Esophagus squamous epithelium (tissue), 5 donors: Measurements from ENCODE around the gene GGNBP2. TPM values are rescaled to one million over a fixed set of nuclear protein-coding genes. Genes with fewer than 3 reads are reported as not detected.
"Not testable (repeated sequence)": the region's sequence is repeated elsewhere in the genome, so short reads cannot be mapped to it uniquely, and the experiment has no call there.

ENCODE experiments used
- DNase-seq: peaks from one replicate; lab custom pipeline; 2025; lab: John Stamatoyannopoulos, UW
- H3K27ac ChIP-seq, 4 donors: fragments of 200-600 bp; sonication (generic); one replicate each; pipeline ENCODE4 v1.5.1; 2016 to 2019; ENCODE audit warnings: mild to moderate bottlenecking in 1 of 4
- H3K27me3 ChIP-seq, 4 donors: fragments of 200-600 bp; sonication (generic); 1 replicate in 3 of 4; 2 replicates in 1 of 4; pipeline versions ENCODE4 v1.5.1 to v1.6.0; 2017 to 2021; ENCODE audit warnings: antibody characterized with exemption in 1 of 4
- H3K36me3 ChIP-seq, 3 donors: fragments of 200-600 bp; sonication (generic); one replicate each; pipeline ENCODE4 v1.5.1; 2016 to 2019
- H3K4me1 ChIP-seq, 3 donors: fragments of 200-600 bp; sonication (generic); one replicate each; pipeline ENCODE4 v1.5.1; 2017 to 2019
- H3K4me3 ChIP-seq, 4 donors: fragments of 200-600 bp; sonication (generic); 1 replicate in 3 of 4; 2 replicates in 1 of 4; pipeline ENCODE4 v1.5.1; 2016 to 2019; ENCODE audit warnings: mild to moderate bottlenecking in 2 of 4, moderate library complexity in 1 of 4
- H3K9me3 ChIP-seq, 3 donors: fragments of 200-600 bp; sonication (generic); one replicate each; pipeline ENCODE4 v1.5.1; 2016 to 2019
- POLR2A ChIP-seq, 4 donors: fragments of 450-650 bp; IDR thresholded peaks; one replicate each; pipeline ENCODE4 v1.6.1; 2017; ENCODE audit warnings: antibody characterized with exemption in 4 of 4, mild to moderate bottlenecking in 4 of 4, moderate library complexity in 3 of 4
- WGBS, 2 donors: methylation state at CpG; one replicate each; pipeline ENCODE4 v1.1.5; 2018; 5-methylcytosine and 5-hydroxymethylcytosine counted together
- intact Hi-C: fragments of 100-400 bp; cut with DNase I; formaldehyde crosslinking; loops from one replicate; pipeline ENCODE4 v1.15.0; 2022
- total RNA-seq, 4 donors: library from RNA; depleted of rRNA; stranded (reverse); fragments of >200 nt; gene quantifications; one replicate each; pipeline ENCODE4 v1.1.0, GENCODE V29; 2016
- TF ChIP-seq, protein P1 (sequence below), 6 experiments: fragments of 450-650 bp in 4 of 6; fragments of 200-600 bp in 2 of 6; sonication (generic) in 2 of 6; IDR thresholded peaks; one replicate each; pipeline ENCODE4 v1.5.1; 2016 to 2019; ENCODE audit warnings: antibody characterized with exemption in 6 of 6, mild to moderate bottlenecking in 4 of 6, moderate library complexity in 4 of 6
- donor health status: DM: yes; HTN: yes; CAD: no.

The GGNBP2 gene
- total RNA-seq, 4 donors from 2014 or later: 32.8 to 59.3 (median 46.3) TPM

DNA sequence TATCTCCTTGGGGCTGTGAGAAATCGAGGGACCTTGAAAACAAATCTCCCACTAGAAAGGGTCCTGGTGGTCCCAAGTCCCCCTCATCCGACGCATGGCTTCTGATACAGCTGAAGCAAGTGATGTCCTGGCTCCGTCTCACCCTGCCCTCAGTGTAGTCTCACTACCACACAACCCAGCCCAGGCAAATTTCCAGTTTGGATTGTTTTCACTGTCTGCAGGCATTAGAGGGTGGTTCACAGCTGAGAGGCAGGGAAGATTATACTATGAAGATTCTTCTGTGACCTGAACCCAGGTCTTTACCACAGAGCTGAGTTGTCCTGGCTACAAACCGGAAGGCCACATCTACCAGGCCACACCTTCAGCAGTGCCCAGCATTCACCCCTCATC is 40.6 kb upstream of the GGNBP2 start:
- DNase-seq: no peak
- H3K27me3 ChIP-seq: no peaks in the 10 kb centered on the region
- WGBS, 2 donors: 98 to 100% methylated on average over 2 to 5 of the region's 5 CpGs
- intact Hi-C loops: no loop called here
- no peaks in the 10 kb centered on the region for H3K4me1 ChIP-seq
- H3K9me3 ChIP-seq: no peaks in the 10 kb centered on the region
- no peak overlapping the region for H3K27ac ChIP-seq
- TF ChIP-seq POLR2A (IDR thresholded peaks at IDR 0.05): no peak
- TF ChIP-seq, protein P1, sequence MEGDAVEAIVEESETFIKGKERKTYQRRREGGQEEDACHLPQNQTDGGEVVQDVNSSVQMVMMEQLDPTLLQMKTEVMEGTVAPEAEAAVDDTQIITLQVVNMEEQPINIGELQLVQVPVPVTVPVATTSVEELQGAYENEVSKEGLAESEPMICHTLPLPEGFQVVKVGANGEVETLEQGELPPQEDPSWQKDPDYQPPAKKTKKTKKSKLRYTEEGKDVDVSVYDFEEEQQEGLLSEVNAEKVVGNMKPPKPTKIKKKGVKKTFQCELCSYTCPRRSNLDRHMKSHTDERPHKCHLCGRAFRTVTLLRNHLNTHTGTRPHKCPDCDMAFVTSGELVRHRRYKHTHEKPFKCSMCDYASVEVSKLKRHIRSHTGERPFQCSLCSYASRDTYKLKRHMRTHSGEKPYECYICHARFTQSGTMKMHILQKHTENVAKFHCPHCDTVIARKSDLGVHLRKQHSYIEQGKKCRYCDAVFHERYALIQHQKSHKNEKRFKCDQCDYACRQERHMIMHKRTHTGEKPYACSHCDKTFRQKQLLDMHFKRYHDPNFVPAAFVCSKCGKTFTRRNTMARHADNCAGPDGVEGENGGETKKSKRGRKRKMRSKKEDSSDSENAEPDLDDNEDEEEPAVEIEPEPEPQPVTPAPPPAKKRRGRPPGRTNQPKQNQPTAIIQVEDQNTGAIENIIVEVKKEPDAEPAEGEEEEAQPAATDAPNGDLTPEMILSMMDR (IDR thresholded peaks at IDR 0.05): no peak
- peaks cover 9 to 99% (median 29%) of the 10 kb centered on the region in 3 donors for H3K36me3 ChIP-seq
- no peak overlapping the region for H3K4me3 ChIP-seq

DNA sequence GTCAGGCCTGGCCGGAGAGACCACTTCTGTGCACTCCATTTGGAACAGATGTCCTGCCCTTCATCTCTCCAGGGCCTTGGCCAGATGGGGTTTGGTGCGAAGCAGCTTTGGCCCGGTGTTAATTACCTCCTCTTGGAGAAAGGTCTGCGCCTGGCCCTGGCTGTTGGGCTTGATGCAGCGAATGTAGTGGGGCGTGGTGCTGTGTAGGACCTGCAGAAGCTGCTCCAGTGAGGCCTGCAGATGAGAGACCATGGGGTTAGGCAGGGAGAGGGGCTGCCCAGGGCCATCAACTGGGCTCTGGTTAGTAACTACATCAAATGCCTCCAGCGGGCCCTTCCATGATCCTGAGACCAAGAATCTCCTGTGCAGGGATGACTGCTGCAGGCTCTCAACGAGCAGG is 39.5 kb upstream of the GGNBP2 start:
- no peak for DNase-seq
- intact Hi-C loops: no loop called here
- H3K9me3 ChIP-seq: no peaks in the 10 kb centered on the region
- no peak for TF ChIP-seq POLR2A (IDR thresholded peaks at IDR 0.05)
- TF ChIP-seq, protein P1 (IDR thresholded peaks at IDR 0.05): no peak
- no peak overlapping the region for H3K4me3 ChIP-seq
- H3K36me3 ChIP-seq: peaks cover 9 to 100% (median 29%) of the 10 kb centered on the region in 3 donors
- H3K27ac ChIP-seq: no peak overlapping the region
- 92 to 98% methylated on average over 2 to 6 of the region's 8 CpGs for WGBS, 2 donors
- H3K4me1 ChIP-seq: no peaks in the 10 kb centered on the region
- H3K27me3 ChIP-seq: no peaks in the 10 kb centered on the region

DNA sequence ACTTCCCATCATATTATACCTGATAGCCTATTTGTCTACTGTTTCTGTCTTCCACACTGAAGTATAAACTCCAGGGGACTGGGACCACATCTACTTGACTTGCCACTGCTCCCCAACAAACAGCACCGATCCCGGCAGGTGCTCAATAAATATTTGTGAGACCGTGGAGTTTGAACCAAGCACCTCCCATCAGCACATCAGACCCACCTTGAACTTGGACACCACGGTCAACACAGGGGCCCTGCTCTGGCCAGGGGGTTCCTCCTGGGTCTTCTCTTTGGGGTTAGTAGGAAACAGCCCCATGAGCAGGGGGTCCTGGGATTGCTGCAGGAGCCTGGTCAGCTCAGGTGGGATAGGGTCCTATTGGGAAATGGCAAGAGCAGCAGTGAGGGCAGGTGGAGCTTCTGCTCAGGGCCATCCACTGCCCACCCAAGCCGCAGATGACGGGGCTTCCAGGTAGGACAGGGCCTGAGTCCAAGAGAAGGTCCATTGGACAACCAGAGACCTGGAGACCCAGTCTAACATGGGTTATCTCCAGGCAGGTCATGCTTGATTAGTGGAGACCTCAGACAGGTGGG is 38.4 kb upstream of the GGNBP2 start:
- H3K4me1 ChIP-seq: no peaks in the 10 kb centered on the region
- H3K27me3 ChIP-seq: no peaks in the 10 kb centered on the region
- H3K36me3 ChIP-seq: peaks cover 9 to 100% (median 29%) of the 10 kb centered on the region in 3 donors
- 100% methylated on average over 1 of the region's 6 CpGs; no CpG with 5 or more reads in 1 of the 2 donors for WGBS, 2 donors
- no peak overlapping the region for H3K4me3 ChIP-seq
- no peak overlapping the region for H3K27ac ChIP-seq
- TF ChIP-seq POLR2A (IDR thresholded peaks at IDR 0.05): no peak
- TF ChIP-seq, protein P1 (IDR thresholded peaks at IDR 0.05): no peak
- no peak for DNase-seq
- intact Hi-C loops: no loop called here
- no peaks in the 10 kb centered on the region for H3K9me3 ChIP-seq

DNA sequence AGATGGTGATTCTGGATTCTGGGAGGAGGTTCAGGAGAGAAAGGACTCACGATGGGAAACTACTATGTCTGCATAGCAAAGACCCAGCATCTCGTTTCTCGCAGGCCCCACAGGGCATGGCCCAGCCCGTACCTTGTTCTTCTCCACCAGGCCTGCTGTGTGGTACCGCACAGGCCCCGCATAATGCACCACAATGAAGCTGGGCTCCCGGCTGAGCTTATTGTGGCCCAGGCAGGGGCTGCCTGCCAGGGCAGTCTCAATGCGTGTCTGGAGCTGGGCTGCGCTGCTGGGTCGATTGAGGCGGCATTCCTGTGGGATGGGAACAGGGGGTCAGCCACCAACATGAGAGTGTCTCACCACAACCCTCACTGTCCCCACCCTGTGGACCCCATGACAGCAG is 37.9 kb upstream of the GGNBP2 start:
- no peaks in the 10 kb centered on the region for H3K9me3 ChIP-seq
- DNase-seq: no peak
- TF ChIP-seq, protein P1 (IDR thresholded peaks at IDR 0.05): no peak
- TF ChIP-seq POLR2A (IDR thresholded peaks at IDR 0.05): no peak
- H3K36me3 ChIP-seq: peaks cover 9 to 100% (median 29%) of the 10 kb centered on the region in 3 donors
- 100% methylated on average over 2 of the region's 11 CpGs; no CpG with 5 or more reads in 1 of the 2 donors for WGBS, 2 donors
- no peak overlapping the region for H3K27ac ChIP-seq
- no peaks in the 10 kb centered on the region for H3K4me1 ChIP-seq
- intact Hi-C loops: no loop called here
- no peaks in the 10 kb centered on the region for H3K27me3 ChIP-seq
- no peak overlapping the region for H3K4me3 ChIP-seq

DNA sequence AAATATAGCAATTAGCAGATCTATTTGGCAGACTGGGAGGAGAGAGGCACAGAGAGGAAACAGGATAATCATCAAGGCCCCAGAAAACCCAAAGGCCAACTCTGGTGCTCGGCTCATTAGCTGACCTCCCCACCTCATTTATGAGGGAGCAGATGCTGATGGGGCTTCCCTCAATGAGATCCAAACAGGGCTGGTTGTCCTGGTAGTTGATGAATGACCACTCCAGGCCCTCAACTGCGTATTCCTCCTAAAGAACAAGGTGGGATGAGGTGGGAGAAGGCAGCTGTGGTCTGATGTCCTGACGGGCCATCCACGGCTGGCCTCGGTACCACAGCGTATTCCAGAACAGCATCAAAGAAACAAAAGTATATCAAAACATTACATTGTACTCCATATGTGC is 37.5 kb upstream of the GGNBP2 start:
- 92 to 95% methylated on average over 6 of the region's 6 CpGs for WGBS, 2 donors
- intact Hi-C loops: no loop called here
- no peak overlapping the region for H3K4me3 ChIP-seq
- DNase-seq: no peak
- H3K4me1 ChIP-seq: no peaks in the 10 kb centered on the region
- H3K27me3 ChIP-seq: no peaks in the 10 kb centered on the region
- H3K9me3 ChIP-seq: no peaks in the 10 kb centered on the region
- no peak for TF ChIP-seq POLR2A (IDR thresholded peaks at IDR 0.05)
- no peak overlapping the region for H3K27ac ChIP-seq
- H3K36me3 ChIP-seq: peaks cover 9 to 96% (median 26%) of the 10 kb centered on the region in 3 donors

DNA sequence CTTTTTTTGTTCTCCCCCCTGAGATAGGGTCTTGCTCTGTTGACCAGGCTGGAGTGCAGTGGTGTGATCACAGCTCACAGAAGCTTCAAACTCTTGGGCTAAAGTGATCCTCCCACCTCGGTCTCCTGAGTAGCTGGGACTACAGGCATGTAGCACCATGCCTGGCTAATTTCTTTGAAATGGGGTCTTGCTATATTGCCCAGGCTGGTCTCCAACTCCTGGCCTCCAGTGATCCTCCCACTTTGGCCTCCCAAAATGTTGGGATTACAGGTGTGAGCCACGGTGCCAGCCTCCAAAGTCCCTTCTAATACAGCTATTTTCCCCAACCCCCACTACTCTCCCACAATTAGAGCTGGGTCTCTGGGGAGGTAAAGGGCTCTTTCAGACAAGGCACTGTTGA is 36.3 kb upstream of the GGNBP2 start:
- H3K27ac ChIP-seq, DNase-seq, H3K4me3 ChIP-seq, intact Hi-C loops, H3K4me1 ChIP-seq, H3K9me3 ChIP-seq, H3K27me3 ChIP-seq: not testable (repeated sequence)
- WGBS, 2 donors: 80 to 94% methylated on average over 1 to 2 of the region's 2 CpGs
- peaks cover 17 to 96% (median 22%) of the 10 kb centered on the region in 3 donors for H3K36me3 ChIP-seq
